BLaER1 treated with 17β-estradiol and CSF1 and Interleukin-3, amounts not matched to agents 10 nM and 100 nM (cell line): ENCODE data around the gene SYNPO2L.

Source experiments
- H3K27ac ChIP-seq, 11 experiments: shearing (Covaris generic); formaldehyde crosslinking; 2 replicates each; pipeline ENCODE4 v1.8.1; 2022
- H3K27me3 ChIP-seq, 11 experiments: shearing (Covaris generic); formaldehyde crosslinking; 2 replicates each; pipeline ENCODE4 v1.8.1; 2022
- H3K36me3 ChIP-seq, 11 experiments: shearing (Covaris generic); formaldehyde crosslinking; 2 replicates each; pipeline ENCODE4 v1.8.1; 2022
- H3K4me1 ChIP-seq, 10 experiments: shearing (Covaris generic); formaldehyde crosslinking; 2 replicates each; pipeline ENCODE4 v1.8.1; 2022
- H3K4me2 ChIP-seq, 11 experiments: shearing (Covaris generic); formaldehyde crosslinking; 2 replicates each; pipeline ENCODE4 v1.8.1; 2022
- H3K4me3 ChIP-seq, 10 experiments: shearing (Covaris generic); formaldehyde crosslinking; 2 replicates each; pipeline ENCODE4 v1.8.1; 2022
- H3K9ac ChIP-seq, 11 experiments: shearing (Covaris generic); formaldehyde crosslinking; 2 replicates each; pipeline ENCODE4 v1.8.1; 2022
- H3K9me3 ChIP-seq, 11 experiments: shearing (Covaris generic); formaldehyde crosslinking; replicated peaks in 1 of 11; 2 replicates each; pipeline ENCODE4 v1.8.1; 2022
- H4K20me1 ChIP-seq, 11 experiments: shearing (Covaris generic); formaldehyde crosslinking; 2 replicates each; pipeline ENCODE4 v1.8.1; 2022
- Cebpa-rat ChIP-seq, 11 experiments: shearing (Covaris generic); IDR thresholded peaks; 2 replicates each; pipeline ENCODE4 v1.8.1; 2022

SYNPO2L gene

DNA sequence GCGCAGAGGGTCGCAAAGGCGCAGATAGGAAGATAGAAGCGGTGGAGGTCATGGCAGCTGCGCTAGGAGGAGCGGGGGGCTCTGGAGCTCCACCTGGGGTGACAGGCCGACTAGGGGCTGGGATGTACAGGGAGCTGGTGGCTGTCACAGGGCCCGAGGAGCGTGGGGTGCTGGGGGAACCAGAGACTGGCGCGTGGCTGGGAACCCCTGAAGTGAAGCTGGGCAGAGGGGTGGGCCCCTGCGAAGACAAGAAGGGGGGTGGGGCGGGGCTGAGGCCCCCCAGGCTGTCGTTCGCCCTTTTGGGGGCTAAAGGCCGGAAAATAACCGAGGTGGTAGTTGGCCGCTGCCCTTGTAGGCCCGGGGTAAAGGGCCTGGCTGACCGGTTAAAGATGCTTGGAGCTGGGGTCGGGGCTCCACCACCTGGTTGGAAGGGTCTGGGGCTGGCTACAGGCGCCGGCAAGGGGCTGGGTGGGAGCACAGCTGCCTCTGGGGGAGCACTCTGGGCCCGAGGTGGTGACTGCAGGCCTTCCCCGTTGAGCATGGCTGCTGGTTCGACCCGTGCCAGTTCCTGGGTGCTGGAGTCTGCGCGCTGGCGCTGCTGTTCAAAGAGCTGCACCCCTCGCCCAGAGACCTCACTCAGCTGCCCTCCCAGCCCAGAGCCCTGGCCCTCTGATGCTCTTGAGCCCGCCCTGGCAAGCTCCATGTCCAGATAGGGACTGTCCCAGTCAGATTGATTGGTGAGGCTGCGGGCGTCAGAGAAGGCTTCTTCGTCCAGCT, 7.8 kb downstream of the SYNPO2L start:
- Histone ChIP-seq H3K9ac (peak overlapping the region; percentile 53 to 79 (median 73); a peak in 21 of 22 replicates), H3K4me1 (peaks cover 56 to 75% (median 64%) of the 10 kb centered on the region in 10 experiments), H3K36me3 (no peaks in the 10 kb centered on the region), H3K9me3 (no peaks in the 10 kb centered on the region), H3K4me2 (peak overlapping the region; percentile 86 to 95 (median 92)), H3K27ac (peak overlapping the region; percentile 33 to 73 (median 65); a peak in 20 of 22 replicates), H3K27me3 (peaks cover 0 to 15% (median 0%) of the 10 kb centered on the region in 11 experiments; a peak in 5 of 22 replicates), H3K4me3 (peak overlapping the region; percentile 42 to 70 (median 60)), H4K20me1 (no peaks in the 10 kb centered on the region)
- TF ChIP-seq Cebpa-rat (IDR thresholded peaks at IDR 0.05): no peak

GRCh38 chr10:73647211-73647874, 8.5 kb downstream of the SYNPO2L start:
- TF ChIP-seq Cebpa-rat (IDR thresholded peaks at IDR 0.05): no peak
- peak overlapping the region; percentile 42 to 70 (median 60) for H3K4me3 ChIP-seq
- H3K36me3 ChIP-seq: no peaks in the 10 kb centered on the region
- no peaks in the 10 kb centered on the region for H3K9me3 ChIP-seq
- peak overlapping the region; percentile 86 to 95 (median 92) for H3K4me2 ChIP-seq
- H3K4me1 ChIP-seq: peaks cover 56 to 82% (median 66%) of the 10 kb centered on the region in 10 experiments
- H3K27ac ChIP-seq: peak overlapping the region; percentile 33 to 73 (median 65); a peak in 20 of 22 replicates
- H3K27me3 ChIP-seq: peaks cover 0 to 15% (median 0%) of the 10 kb centered on the region in 11 experiments; a peak in 5 of 22 replicates
- H3K9ac ChIP-seq: peak overlapping the region; percentile 53 to 79 (median 73); a peak in 21 of 22 replicates
- no peaks in the 10 kb centered on the region for H4K20me1 ChIP-seq

- Histone ChIP-seq H4K20me1 (no peaks in the 10 kb centered on the region), H3K9me3 (no peaks in the 10 kb centered on the region), H3K27me3 (peaks cover 0 to 15% (median 0%) of the 10 kb centered on the region in 11 experiments; a peak in 5 of 22 replicates), H3K27ac (no peak overlapping the region), H3K36me3 (no peaks in the 10 kb centered on the region), H3K4me3 (no peak overlapping the region), H3K4me2 (peak overlapping the region; percentile 86 to 95 (median 92); a peak in 20 of 22 replicates), H3K9ac (no peak overlapping the region), H3K4me1 (peaks cover 59 to 89% (median 72%) of the 10 kb centered on the region in 10 experiments)
- no peak for TF ChIP-seq Cebpa-rat (IDR thresholded peaks at IDR 0.05)
These were observed 9.2 kb downstream of the SYNPO2L start for GRCh38 chr10:73646598-73647041.

GRCh38 chr10:73645251-73645650, 10.6 kb downstream of the SYNPO2L start:
- peak overlapping the region in 6 of 11 experiments; percentile 2 to 22 (median 9); a peak in 3 of 22 replicates for H3K4me2 ChIP-seq
- H3K4me1 ChIP-seq: peaks cover 47 to 81% (median 61%) of the 10 kb centered on the region in 10 experiments
- no peaks in the 10 kb centered on the region for H3K9me3 ChIP-seq
- H3K27me3 ChIP-seq: peaks cover 0 to 15% (median 0%) of the 10 kb centered on the region in 11 experiments; a peak in 5 of 22 replicates
- H4K20me1 ChIP-seq: no peaks in the 10 kb centered on the region
- TF ChIP-seq Cebpa-rat (IDR thresholded peaks at IDR 0.05): no peak
- no peak overlapping the region for H3K4me3 ChIP-seq
- no peaks in the 10 kb centered on the region for H3K36me3 ChIP-seq
- no peak overlapping the region for H3K9ac ChIP-seq
- no peak overlapping the region for H3K27ac ChIP-seq

- Histone ChIP-seq H3K9me3 (no peaks in the 10 kb centered on the region), H3K4me1 (peaks cover 42 to 76% (median 56%) of the 10 kb centered on the region in 10 experiments), H3K9ac (no peak overlapping the region), H3K27ac (0 out of 22 replicates have a peak overlapping the region, but pooled peaks of 1 of the 11 experiments have one; percentile 10), H4K20me1 (no peaks in the 10 kb centered on the region), H3K27me3 (peaks cover 0 to 15% (median 0%) of the 10 kb centered on the region in 11 experiments; a peak in 5 of 22 replicates), H3K4me3 (no peak overlapping the region), H3K4me2 (peak overlapping the region in 4 of 11 experiments; percentile 5 to 22 (median 13); a peak in 4 of 22 replicates), H3K36me3 (no peaks in the 10 kb centered on the region)
- no peak for TF ChIP-seq Cebpa-rat (IDR thresholded peaks at IDR 0.05)
These were observed 11.1 kb downstream of the SYNPO2L start for GRCh38 chr10:73644767-73645166.

DNA sequence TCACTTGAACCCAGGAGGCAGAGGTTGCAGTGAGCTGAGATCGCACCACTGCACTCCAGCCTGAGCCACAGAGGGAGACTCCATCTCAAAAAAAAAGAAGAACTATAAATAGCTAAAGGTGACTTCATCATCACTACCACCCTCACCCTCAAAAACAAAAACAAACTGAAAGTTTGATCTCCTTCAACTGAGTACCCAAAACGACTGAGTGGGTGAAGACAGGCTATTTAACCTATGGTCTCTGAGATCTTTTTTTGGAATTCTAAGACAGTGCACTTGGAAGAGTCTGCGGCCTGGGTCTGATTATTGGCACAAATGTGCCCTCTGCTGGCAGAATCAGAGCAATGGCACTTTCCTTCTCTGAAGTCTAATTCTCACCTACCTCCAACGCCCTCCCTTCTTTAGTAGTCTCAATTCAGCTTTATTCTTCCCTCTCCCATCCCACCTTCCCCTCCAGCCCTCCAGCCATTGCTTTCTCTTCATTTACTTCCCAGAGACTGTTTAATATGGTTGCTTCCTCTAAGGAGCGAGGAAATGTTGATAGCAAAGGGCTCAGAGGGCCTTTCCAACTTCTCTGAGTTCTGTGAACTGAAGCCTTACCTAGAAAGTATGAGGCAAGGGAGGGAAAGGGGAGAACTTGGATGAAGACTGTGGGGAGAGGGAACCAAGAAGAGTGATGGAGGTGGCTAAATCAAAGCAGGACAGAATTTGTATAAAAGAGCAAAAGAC, 11.7 kb downstream of the SYNPO2L start:
- H3K9ac ChIP-seq: no peak overlapping the region
- H3K4me2 ChIP-seq: peak overlapping the region in 10 of 11 experiments; percentile 6 to 51 (median 20); a peak in 10 of 22 replicates
- no peaks in the 10 kb centered on the region for H4K20me1 ChIP-seq
- H3K9me3 ChIP-seq: no peaks in the 10 kb centered on the region
- 0 out of 22 replicates have a peak overlapping the region, but pooled peaks of 1 of the 11 experiments have one; percentile 44 for H3K27ac ChIP-seq
- TF ChIP-seq Cebpa-rat (IDR thresholded peaks at IDR 0.05): no peak
- H3K27me3 ChIP-seq: peaks cover 0 to 15% (median 0%) of the 10 kb centered on the region in 11 experiments; a peak in 5 of 22 replicates
- no peak overlapping the region for H3K4me3 ChIP-seq
- no peaks in the 10 kb centered on the region for H3K36me3 ChIP-seq
- peaks cover 37 to 70% (median 51%) of the 10 kb centered on the region in 10 experiments for H3K4me1 ChIP-seq

DNA sequence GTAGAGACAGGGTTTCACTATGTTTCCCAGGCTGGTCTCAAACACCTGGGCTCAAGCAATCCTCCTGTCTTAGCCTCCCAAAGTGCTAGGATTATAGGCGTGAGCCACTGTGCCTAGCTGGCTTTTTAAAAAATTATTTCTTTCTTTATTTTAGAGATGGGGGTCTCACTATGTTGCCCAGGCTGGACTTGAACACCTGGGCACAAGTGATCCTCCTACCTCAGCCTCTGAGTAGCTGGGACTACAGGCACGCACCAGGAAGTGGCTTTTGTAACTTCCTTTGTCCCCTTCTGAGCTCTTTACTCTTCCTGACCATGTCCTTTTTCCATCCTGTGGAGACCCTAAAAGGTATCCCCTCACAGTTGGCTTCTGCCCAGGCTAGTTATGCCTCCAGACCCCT, 12.5 kb downstream of the SYNPO2L start:
- H3K27me3 ChIP-seq: peaks cover 0 to 14% (median 0%) of the 10 kb centered on the region in 11 experiments; a peak in 5 of 22 replicates
- 0 out of 22 replicates have a peak overlapping the region, but pooled peaks of 1 of the 11 experiments have one; percentile 21 for H3K9ac ChIP-seq
- no peaks in the 10 kb centered on the region for H3K9me3 ChIP-seq
- no peak for TF ChIP-seq Cebpa-rat (IDR thresholded peaks at IDR 0.05)
- H3K36me3 ChIP-seq: no peaks in the 10 kb centered on the region
- H3K4me2 ChIP-seq: peak overlapping the region; percentile 6 to 55 (median 23); a peak in 14 of 22 replicates
- no peaks in the 10 kb centered on the region for H4K20me1 ChIP-seq
- H3K4me3 ChIP-seq: no peak overlapping the region
- H3K4me1 ChIP-seq: peaks cover 34 to 66% (median 44%) of the 10 kb centered on the region in 10 experiments
- H3K27ac ChIP-seq: peak overlapping the region in 3 of 11 experiments; percentile 38 to 44 (median 40); a peak in 5 of 22 replicates
